GM12875 (cell line): ENCODE results near the gene SNRNP40.

Experiments used
- H3K4me3 ChIP-seq: one replicate; pipeline ENCODE4 v1.5.1; 2011; ENCODE audit warnings: low read depth, low read length, control low read depth
- CTCF ChIP-seq: IDR thresholded peaks from 2 replicates; pipeline ENCODE4 v1.5.1; 2011; ENCODE audit warnings: low read depth, mild to moderate bottlenecking, control low read depth, inconsistent platforms, low read length, moderate library complexity, borderline replicate concordance; ENCODE audit not compliant: insufficient read depth

The SNRNP40 gene

GRCh38 chr1:31243501-31244286 lies 52.9 kb downstream of the SNRNP40 start:
- H3K4me3 ChIP-seq, result no peak overlapping the region
- no peak for TF ChIP-seq CTCF

DNA sequence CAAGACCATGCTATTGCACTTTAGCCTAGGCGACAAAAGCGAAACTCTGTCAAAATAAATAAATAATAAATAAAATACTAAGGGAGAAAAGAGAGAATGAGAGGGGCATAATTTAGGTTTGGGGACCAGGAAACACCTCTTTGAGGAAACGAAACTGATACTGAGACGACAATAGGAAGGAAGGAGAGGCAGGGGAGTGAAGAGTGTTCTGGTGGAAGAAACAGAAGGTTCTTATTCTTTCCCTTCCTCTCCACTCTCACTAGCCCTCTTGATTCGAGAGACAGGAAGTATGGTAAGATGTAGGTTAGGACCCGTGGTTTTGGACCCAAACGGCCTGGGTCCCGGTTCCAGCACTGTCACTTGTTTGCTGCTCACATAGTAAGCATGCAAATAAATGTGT lies 55.3 kb downstream of the SNRNP40 start:
- no peak for TF ChIP-seq CTCF

GRCh38 chr1:31239653-31240241 lies 56.8 kb downstream of the SNRNP40 start, which contains the start of gene NKAIN1:
NKAIN1 (minus strand) TSS chr1:31239887; CDS start chr1:31239547, 340 bp downstream.
- no peak within 1 kb of the TSS for H3K4me3 ChIP-seq
- no peak for TF ChIP-seq CTCF

More for the DNA sequence above, 55.3 kb downstream of the SNRNP40 start:
- H3K4me3 ChIP-seq, result no peak overlapping the region

GRCh38 chr1:31238986-31239613 lies 57.5 kb downstream of the SNRNP40 start:
- TF ChIP-seq CTCF, result no peak
- no peak overlapping the region for H3K4me3 ChIP-seq

- TF ChIP-seq CTCF, result no peak
- no peak overlapping the region for H3K4me3 ChIP-seq
These were observed 58.0 kb downstream of the SNRNP40 start for GRCh38 chr1:31238612-31238985.

- H3K4me3 ChIP-seq, result no peak overlapping the region
- no peak for TF ChIP-seq CTCF
These were observed 61.7 kb downstream of the SNRNP40 start for GRCh38 chr1:31234870-31235269.
